Ovary (tissue), 9 donors: ENCODE measurements around the gene SCRG1. TPM values are rescaled to one million over a fixed set of nuclear protein-coding genes. Genes with fewer than 3 reads are reported as not detected.
A peak's percentile ranks its signal among the peaks of the same experiment; 100 is the strongest.

ENCODE experiments used
- DNase-seq, 5 donors: peaks; one replicate each; pipeline ENCODE4 v3.0.0-alpha.2; 2019 to 2020
- H3K27ac ChIP-seq, 2 donors: fragments of 200-600 bp; one replicate each; pipeline versions ENCODE4 v1.5.1 to v1.8.0; 2019 to 2022
- H3K27me3 ChIP-seq: fragments of 200-600 bp; one replicate; pipeline ENCODE4 v1.8.0; 2022
- H3K36me3 ChIP-seq: fragments of 200-600 bp; sonication (generic); one replicate; pipeline ENCODE4 v1.5.1; 2019
- H3K4me1 ChIP-seq: one replicate; pipeline ENCODE4 v1.8.1; 2013; ENCODE audit warnings: mild to moderate bottlenecking, moderate library complexity; ENCODE audit not compliant: insufficient read depth
- H3K4me3 ChIP-seq: fragments of 200-600 bp; sonication (generic); one replicate; pipeline ENCODE4 v1.5.1; 2017
- H3K9me3 ChIP-seq, 2 donors: fragments of 200-600 bp in 1 of 2; sonication (generic) in 1 of 2; one replicate each; pipeline versions ENCODE4 v1.5.1 to v1.8.1; 2013 to 2019; ENCODE audit warnings: mild to moderate bottlenecking in 1 of 2, moderate library complexity in 1 of 2
- CTCF ChIP-seq, 3 donors: fragments of 450-650 bp in 2 of 3; fragments of 200-600 bp in 1 of 3; IDR thresholded peaks; one replicate each; pipeline versions ENCODE4 v1.5.1 to v1.8.0; 2016 to 2022; ENCODE audit warnings: antibody characterized with exemption in 3 of 3, mild to moderate bottlenecking in 1 of 3
- EP300 ChIP-seq: sonication (generic); formaldehyde crosslinking; IDR thresholded peaks from one replicate; pipeline ENCODE4 v1.6.1; 2017; ENCODE audit warnings: antibody characterized with exemption
- POLR2A ChIP-seq: fragments of 450-650 bp; IDR thresholded peaks from one replicate; pipeline ENCODE4 v1.6.1; 2017; ENCODE audit warnings: antibody characterized with exemption, mild to moderate bottlenecking, moderate library complexity
- WGBS, 3 donors: extraction: QIAGEN DNeasy Blood & Tissue Kit in 1 of 3; methylation state at CpG; one replicate each; pipeline versions ENCODE4 v1.1.5 to v1.1.7; 2013 to 2017; 5-methylcytosine and 5-hydroxymethylcytosine counted together
- intact Hi-C, 4 donors: fragments of 100-400 bp; cut with DNase I; formaldehyde crosslinking; loops; one replicate each; pipeline versions ENCODE4 v1.11.0 to v1.15.1; 2022 to 2023
- polyA plus RNA-seq, 2 donors: library from polyadenylated mRNA; stranded (reverse); fragments of 200-250 nt in 1 of 2; fragments of 350-450 nt in 1 of 2; fragmentation: Illumina TruSeq in 1 of 2; extraction: RNeasy Lipid Tissue Mini Kit (QIAGEN cat#74804) in 1 of 2; gene quantifications; one replicate each; pipeline ENCODE4 v1.2.3, GENCODE V29; 2013 to 2014
- total RNA-seq, 7 donors: library from RNA; depleted of rRNA in 2 of 7; stranded (reverse); fragments of >200 nt in 2 of 7; fragmentation: NEBNext Ultra II Directional in 3 of 7; extraction: Animal tissue kit (Norgen Biotek cat#: 25700) in 3 of 7; gene quantifications; one replicate each; pipeline versions ENCODE4 v1.1.0 to v1.2.4, GENCODE V29; 2016 to 2023
- donor health status: DM: no; HTN: no; CAD: no; lungs with moderate emphysema.
- donor health status: DM: no; HTN: no; CAD: no.
- donor health status: Bipolar disorder and iron deficiency.
- donor health status: DM: yes; HTN: yes; CAD: no.
- donor health status: DM: no; HTN: no; CAD: no.
- donor health status: DM: yes; HTN: yes; CAD: no.

Gene SCRG1
- total and polyA plus RNA-seq, 9 donors: 0.08 to 3.0 (median 0.34) TPM; not detected in 1

GRCh38 chr4:173417833-173418232, 18.9 kb upstream of the SCRG1 start:
- DNase-seq: no peak
- no peaks in the 10 kb centered on the region for H3K9me3 ChIP-seq
- intact Hi-C loops: loop anchor here in 3 of 4 donors (2.0 to 10.0 kb wide), 5 partner anchors 77 to 406 kb away; no protein-coding TSS in a partner anchor
- H3K4me1 ChIP-seq: no peaks in the 10 kb centered on the region
- H3K27ac ChIP-seq: no peak overlapping the region
- no peaks in the 10 kb centered on the region for H3K36me3 ChIP-seq
- H3K4me3 ChIP-seq: no peak overlapping the region
- no peak for TF ChIP-seq POLR2A
- TF ChIP-seq CTCF (IDR thresholded peaks at IDR 0.05): no peak
- no peak for TF ChIP-seq EP300
- H3K27me3 ChIP-seq: no peaks in the 10 kb centered on the region

DNA sequence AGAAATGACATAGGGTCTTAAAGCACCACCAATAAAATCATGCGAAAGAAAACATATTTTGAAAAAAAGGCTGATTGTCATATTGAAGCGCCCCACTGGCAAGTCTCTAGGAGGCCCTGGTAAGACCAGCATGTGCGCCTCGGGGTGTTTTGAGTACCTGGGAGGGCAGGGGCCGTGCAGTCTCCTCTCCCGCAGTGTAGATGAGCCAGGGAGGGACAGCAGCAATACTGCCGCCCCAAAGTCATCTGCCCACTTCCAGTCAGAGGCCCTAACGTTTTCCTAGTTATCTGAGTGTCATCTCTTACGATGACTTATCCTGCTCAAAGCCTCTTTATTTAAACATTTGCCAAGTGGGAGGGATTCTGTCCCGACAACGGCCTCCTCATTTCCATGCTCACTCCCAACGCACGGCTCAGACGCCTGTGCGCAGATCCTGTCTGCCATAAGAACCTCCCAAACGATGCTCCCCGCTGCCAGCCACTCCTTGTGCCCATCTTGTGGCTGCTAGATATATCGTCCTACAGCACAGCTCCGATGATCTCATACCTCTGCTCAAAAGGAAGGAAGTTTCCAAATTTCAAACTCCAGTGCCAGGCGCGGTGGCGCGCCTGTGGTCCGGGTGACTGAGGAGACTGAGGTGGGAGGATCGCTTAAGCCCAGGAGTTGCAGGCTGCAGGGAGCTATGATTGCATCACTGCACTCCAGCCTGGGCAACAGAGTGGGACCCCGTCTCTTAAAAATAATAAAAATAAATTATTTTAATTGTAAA, 17.2 kb upstream of the SCRG1 start:
- Histone ChIP-seq H3K4me1 (no peaks in the 10 kb centered on the region), H3K27ac (no peak overlapping the region), H3K27me3 (no peaks in the 10 kb centered on the region), H3K4me3 (no peak overlapping the region), H3K9me3 (no peaks in the 10 kb centered on the region), H3K36me3 (no peaks in the 10 kb centered on the region)
- WGBS, 3 donors: 88 to 89% (median 88%) methylated on average over 26 of the region's 26 CpGs
- DNase-seq: peak in 2 of 5 donors; percentile 20 to 35
- intact Hi-C loops: loop anchor here in 3 of 4 donors (2.0 to 10.0 kb wide), 5 partner anchors 79 to 404 kb away; no protein-coding TSS in a partner anchor
- no peak for TF ChIP-seq CTCF (IDR thresholded peaks at IDR 0.05)
- TF ChIP-seq EP300: no peak
- TF ChIP-seq POLR2A: no peak

DNA sequence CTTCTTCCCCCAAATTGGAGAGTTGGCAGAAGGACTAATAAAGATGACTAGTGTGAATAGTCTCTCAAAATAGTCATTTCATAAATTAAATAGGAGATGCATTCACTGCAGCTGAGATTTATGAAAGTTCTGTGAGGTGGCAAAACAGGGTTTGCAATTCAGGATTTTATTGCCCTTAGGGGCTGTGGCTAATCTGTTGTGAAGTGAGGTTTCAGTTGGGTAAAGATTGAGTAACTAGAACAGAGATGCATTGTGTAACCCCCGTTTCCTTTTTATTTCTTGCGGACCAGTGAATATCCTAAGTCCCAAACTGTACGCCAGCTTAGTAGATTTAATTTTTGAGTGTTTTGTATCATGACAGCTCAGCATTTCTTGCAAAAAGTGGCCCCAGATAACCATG, 16.2 kb upstream of the SCRG1 start:
- intact Hi-C loops: loop anchor here in 3 of 4 donors (5.0 to 10.0 kb wide), 4 partner anchors 80 to 403 kb away; no protein-coding TSS in a partner anchor
- Histone ChIP-seq H3K27me3 (no peaks in the 10 kb centered on the region), H3K27ac (no peak overlapping the region), H3K4me1 (no peaks in the 10 kb centered on the region), H3K4me3 (no peak overlapping the region), H3K9me3 (no peaks in the 10 kb centered on the region), H3K36me3 (no peaks in the 10 kb centered on the region)
- DNase-seq: no peak
- no peak for TF ChIP-seq POLR2A
- TF ChIP-seq CTCF (IDR thresholded peaks at IDR 0.05): no peak
- no peak for TF ChIP-seq EP300
- 91 to 94% (median 93%) methylated on average over 3 of the region's 3 CpGs for WGBS, 3 donors

DNA sequence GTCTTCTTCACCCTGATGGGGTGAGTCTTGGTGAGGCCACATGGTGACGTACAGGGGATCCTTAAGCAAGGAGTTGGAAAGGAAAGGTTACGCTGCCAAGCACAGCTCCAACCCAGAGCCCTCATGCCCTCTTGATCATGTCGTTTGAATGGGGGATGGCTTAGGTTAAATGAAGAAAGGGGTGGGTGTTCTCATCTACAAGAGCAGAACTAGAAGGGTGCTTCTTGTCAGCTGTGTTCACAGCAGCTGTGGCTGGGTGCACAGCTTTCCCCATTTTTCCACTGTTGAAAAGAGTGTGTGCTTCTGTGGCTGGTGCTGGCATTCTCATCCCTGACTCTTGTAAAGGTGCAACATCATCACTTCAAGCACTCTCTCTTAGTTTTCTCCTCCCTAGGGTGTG, 15.5 kb upstream of the SCRG1 start:
- 79 to 88% (median 84%) methylated on average over 3 of the region's 3 CpGs for WGBS, 3 donors
- DNase-seq: no peak
- no peak for TF ChIP-seq CTCF (IDR thresholded peaks at IDR 0.05)
- TF ChIP-seq POLR2A: no peak
- TF ChIP-seq EP300: no peak
- no peaks in the 10 kb centered on the region for H3K36me3 ChIP-seq
- H3K9me3 ChIP-seq: no peaks in the 10 kb centered on the region
- no peak overlapping the region for H3K4me3 ChIP-seq
- no peaks in the 10 kb centered on the region for H3K27me3 ChIP-seq
- no peaks in the 10 kb centered on the region for H3K4me1 ChIP-seq
- H3K27ac ChIP-seq: no peak overlapping the region
- intact Hi-C loops: loop anchor here (5.0 to 10.0 kb wide), 4 partner anchors 78 to 400 kb away; no protein-coding TSS in a partner anchor
